Right hindlimb (tissue), 1 donor: ENCODE results near the gene CLEC9A.
A peak's percentile ranks its signal among the peaks of the same experiment; 100 is the strongest.

Experiments used
- DNase-seq: peaks from one replicate; pipeline ENCODE4 v3.0.0-alpha.2; 2018

The CLEC9A gene

DNA sequence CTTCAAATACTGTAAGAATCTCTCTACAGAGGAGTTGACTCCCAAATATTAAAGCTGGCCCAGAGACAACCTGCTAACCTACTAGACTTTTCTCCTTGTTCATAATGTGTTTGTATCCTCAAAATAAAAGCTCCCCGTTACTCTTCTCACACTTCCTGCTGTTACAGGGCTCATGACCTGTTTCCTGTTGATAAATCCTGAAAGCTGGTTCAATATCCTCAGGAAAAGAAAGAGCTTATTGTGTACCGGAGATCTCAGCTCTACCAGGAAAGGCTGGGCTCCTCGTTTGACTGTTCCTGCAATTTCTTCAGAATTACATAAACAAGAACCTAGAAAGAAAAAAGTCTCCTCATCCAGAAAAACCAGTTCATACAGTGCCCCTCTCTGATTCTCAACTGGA, 37.5 kb downstream of the CLEC9A start:
- DNase-seq, result no peak

GRCh38 chr12:10068644-10069043, 38.2 kb downstream of the CLEC9A start:
- no peak for DNase-seq

DNA sequence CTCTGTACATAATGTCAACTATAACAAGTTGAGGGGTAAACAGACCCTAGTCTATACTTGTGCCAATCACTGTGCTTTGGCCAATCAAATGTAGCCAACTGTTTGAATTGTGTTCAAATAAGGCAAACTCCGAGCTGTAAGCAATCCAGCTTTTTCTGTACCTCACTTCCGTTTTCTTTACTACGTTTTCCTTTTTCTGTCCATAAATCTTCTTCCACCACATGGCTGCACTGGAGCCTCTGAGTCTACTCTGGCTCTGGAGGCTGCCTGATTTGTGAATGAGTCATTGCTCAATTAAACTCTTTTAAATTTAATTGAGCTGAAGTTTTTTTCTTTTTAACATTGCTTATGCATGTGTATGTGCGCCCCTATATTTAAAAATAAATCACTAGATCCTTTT, 38.6 kb downstream of the CLEC9A start:
- DNase-seq, result no peak

DNA sequence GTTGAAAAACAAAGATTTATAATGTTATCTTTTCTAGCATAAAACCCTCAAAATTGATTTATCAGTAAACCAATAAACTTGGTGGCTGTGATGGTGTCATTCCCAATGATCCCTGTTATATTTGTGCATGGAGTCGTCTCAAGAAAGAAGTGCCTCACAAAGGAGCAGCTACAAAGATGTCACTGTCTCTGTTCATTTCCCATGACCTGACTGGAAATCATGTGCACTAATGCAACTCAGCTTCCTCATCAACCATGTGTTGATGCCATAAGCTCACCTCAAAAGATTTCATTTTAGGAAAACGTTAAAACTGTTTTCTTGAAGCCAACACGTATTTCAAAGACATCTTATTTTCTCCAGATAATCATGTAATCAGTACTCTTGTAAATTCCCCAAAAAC, 39.5 kb downstream of the CLEC9A start:
- no peak for DNase-seq

DNA sequence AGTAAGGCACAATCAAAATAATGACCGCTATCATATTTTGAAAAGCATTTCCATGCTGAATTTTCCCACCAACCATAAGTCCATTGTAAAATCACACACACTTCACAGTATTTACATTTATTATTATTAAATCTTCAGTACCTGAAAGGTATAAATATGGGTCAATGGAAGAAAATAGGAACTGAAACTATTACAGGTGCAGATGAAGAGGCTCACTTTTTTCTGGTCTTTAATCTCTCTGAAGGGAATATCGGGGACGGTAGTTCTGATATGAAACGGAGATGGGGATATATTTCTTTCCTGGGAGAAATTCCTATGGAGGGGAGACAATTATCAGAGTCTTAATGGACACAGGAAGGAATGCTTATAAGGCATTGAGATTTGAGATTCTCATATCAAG, 39.9 kb downstream of the CLEC9A start:
- DNase-seq, result no peak

- DNase-seq, result no peak
Measured at GRCh38 chr12:10072131-10072530, 41.6 kb downstream of the CLEC9A start.

DNA sequence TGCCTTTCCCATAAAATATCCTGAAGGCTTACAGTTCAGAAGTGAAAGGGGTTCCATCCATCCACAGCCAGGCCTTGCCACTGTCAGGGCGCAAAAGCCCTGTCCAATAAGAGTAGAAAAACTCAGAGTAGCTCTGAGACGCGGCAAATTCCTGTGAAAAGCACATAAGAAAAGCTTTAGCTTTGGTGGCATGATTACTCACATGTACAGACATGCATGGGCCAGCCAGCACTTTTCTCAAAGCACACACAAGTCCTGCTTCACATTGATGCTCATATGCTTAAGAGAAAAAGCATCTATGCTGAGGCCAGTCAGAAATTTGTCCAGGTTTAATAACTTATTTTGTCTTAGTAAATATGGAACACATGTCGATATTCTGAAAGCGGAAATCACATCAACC, 42.8 kb downstream of the CLEC9A start:
- no peak for DNase-seq

DNA sequence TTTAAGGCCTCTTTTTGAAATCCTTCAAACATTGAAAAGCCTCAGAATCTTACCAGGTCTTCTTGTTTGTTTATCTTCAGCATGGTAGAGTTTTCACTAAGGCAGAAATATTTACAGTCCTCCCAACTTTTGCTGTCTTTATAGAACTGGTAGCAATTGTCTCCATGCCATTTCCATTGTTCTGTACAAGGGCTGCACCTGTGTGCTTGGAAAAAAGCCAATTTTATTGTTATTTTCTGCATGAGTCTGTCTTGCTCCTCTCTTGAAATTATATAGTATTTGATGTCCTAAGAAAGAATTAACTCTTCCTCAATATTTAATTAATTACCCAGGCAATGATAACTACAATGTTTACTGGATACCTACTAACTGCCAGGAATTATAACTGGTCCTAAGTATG, 45.0 kb downstream of the CLEC9A start:
- DNase-seq, result no peak

GRCh38 chr12:10082117-10082874, 51.8 kb downstream of the CLEC9A start:
- DNase-seq, result no peak

GRCh38 chr12:10084733-10085132, 54.3 kb downstream of the CLEC9A start:
- no peak for DNase-seq

DNA sequence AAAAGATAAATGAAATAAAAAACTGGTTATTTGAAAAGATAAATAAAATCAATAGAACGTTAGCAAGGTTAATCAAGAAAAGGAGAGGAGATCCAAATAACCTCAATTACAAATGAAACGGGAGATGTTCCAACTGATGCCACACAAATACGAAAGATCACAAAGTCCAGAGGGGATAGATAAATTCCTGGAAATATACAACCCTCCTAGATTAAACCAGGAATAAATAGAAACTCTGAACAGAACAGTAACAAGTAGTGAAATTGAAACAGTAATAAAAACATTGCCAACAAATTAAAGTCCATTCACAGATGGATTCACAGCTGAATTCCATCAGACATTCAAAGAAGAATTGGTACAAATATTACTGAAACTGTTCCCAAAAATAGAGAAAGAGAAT, 55.9 kb downstream of the CLEC9A start:
- DNase-seq, result no peak

DNA sequence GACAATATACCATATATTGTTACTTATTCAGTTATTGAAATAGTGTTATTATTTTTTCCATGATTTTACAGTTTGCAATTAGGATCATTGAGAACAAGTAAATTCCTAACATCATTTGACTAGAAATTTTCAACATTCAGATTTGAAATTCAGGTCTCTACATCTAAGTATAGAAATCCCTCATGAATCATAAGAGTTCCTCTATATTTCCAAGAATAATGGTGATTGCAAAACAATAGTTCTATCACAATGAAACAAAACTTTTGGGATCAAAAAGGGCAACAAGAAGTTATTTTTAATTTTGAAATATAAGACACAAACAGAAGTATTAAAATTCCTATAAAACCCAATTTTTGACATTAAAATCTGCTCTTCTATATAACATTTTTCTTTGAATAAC, 57.5 kb downstream of the CLEC9A start:
- DNase-seq, result no peak

DNA sequence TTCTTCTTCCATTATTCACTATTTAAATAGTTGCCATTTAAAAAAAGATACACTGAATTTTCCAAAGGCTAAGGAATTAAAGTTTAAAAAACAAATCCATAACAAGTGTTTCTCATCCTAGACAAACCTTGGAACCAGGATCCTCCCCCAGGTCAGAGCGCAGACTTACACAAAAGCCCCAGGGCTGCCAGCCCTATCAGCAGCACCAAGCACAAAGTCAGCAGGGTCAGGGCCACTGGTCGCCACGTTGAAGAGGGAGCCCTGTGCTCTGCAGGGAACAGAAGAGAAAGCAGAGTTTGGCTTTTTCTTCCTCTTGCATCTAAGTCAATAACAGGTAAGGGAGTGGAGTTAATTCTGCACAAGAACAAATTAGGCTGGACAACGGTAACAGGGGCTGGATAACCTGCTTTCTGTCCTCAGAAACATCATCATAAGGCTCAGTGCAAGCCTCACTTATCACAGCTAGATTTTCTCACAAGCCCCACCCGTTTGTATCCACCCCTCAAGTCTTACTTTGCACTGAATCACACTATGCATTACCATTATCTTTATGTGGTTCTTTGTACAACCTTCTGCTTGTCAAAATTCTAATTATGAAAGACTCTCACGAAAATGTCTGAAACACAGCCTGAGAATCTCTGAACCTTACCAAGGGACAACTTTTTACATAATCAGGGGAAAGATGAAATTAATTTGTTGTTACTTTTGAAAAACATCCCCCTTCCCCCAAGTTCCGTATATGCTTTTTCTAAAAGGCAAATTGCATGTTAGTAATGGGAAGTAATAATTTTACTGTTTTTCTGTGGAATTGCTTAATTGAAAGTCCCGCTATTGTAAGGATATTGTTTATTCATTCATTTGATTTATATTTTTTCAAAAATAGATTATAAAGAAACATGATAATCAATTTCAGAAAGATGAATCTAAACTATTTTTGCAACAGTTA, 58.7 kb downstream of the CLEC9A start:
- no peak for DNase-seq

DNA sequence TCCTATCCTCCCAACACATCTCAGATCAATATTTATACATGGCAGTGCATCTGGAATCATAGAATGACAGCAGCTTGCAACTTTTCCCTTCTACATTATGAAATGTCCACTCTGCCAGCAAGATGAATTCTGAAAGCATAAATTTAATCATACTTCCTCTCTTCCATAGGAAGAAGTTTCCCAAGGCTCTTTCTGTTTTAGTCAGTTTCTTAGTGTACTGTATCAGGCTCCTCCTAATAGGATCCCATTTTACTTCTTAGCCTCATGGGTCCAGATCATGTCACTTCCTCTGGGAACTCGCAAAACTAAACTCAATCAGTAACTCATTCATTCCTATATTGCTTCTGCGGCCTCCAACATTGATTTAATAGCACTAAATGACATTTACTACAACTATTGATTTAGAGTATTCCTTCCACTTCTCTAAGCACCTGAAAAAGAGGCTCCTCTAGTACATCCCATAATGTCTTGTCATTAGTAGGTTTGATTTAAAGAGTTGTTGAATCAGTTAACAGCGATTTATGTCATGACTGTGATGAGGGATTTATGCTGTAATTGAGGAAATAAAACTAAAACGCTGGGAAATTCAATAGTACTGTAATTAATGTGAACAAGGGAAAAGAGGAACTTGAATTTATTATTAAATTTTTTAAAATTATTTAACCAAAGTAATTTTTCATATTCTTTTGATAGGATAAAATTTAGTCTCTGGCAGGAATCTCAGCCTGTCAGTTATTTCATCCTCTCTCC, 64.3 kb downstream of the CLEC9A start:
- no peak for DNase-seq

DNA sequence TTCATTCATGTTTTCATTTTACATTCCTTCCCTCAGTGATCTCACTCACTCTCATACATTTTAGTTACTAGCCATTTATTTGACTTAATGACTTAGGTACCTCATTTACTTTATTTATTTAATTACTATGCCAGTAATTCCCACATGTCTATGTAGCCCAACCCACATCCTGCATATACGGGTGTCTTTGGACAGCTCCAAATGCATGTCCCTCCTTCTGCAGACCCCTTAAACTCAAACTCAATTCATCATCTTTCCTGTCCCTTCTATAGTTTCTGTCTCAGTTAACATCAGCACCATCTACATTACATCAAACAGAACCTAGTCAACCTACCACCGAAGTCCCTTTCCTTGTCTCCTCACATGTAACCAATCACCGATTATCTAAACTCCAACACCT, 65.5 kb downstream of the CLEC9A start:
- DNase-seq, result no peak

GRCh38 chr12:10097521-10097920, 67.0 kb downstream of the CLEC9A start:
- no peak for DNase-seq

GRCh38 chr12:10098791-10099190, 68.3 kb downstream of the CLEC9A start, which contains the start of gene CLEC1A:
TSS of gene CLEC1A (minus strand) at chr12:10098985. CDS start at chr12:10098922, 63 bp downstream.
- DNase-seq, result peak; percentile 52

- DNase-seq, result peak; percentile 80
Measured at GRCh38 chr12:10101042-10101579, 70.6 kb downstream of the CLEC9A start.

- DNase-seq, result no peak
Measured at GRCh38 chr12:10101648-10102220, 71.3 kb downstream of the CLEC9A start.

GRCh38 chr12:10102322-10102721, 71.8 kb downstream of the CLEC9A start:
- no peak for DNase-seq

- no peak for DNase-seq
Measured at GRCh38 chr12:10110256-10110844, 79.9 kb downstream of the CLEC9A start.

DNA sequence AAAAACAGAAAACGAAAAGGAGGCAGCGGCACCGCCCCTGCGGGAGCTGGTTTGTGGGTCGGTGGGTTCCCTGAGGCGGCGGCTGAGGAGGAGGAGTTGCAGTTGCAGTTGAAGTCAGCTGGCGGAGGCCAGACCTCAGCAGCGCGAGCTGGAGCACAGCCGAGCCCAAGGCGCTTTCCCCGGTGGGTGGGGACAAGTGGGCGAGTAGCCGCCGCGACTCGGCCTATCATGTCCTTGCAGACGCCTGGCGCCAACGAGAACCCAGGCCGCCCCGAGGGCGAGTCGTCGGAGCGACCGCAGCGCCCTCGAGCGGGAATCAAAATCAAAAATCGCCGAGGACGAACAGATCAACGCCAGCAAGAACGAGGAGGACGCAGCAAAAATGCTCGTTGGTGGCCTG, 81.0 kb downstream of the CLEC9A start:
- DNase-seq, result no peak
